Measurements from ENCODE around the gene GABARAP.

Gene GABARAP

GRCh38 chr17:7208027-7208571, 34.1 kb downstream of the GABARAP start:
- ChIA-PET CTCF (interaction anchor here (2.0 kb wide), 1 partner anchor 31 kb away, joined by 8 read pairs; no protein-coding TSS in a partner anchor), POLR2A (interaction anchor here (0.6 to 0.9 kb wide), 2 partner anchors 13 to 140 kb away, joined by 3 to 5 read pairs; no protein-coding TSS in a partner anchor)
- H3K4me3 ChIP-seq (ENCODE audit: low read depth, low read length) = no peak overlapping the region
- H3K4me1 ChIP-seq (ENCODE audit: control insufficient read depth, insufficient read depth, low read length) = peaks cover 3% of the 10 kb centered on the region; the same call in 1 of the 2 replicates
- no peaks in the 10 kb centered on the region for H3K9me3 ChIP-seq (ENCODE audit: control insufficient read depth, insufficient read depth, low read depth, low read length)
- peaks cover 0 to 13% of the 10 kb centered on the region in 2 experiments; a peak in 1 of 3 replicates for H3K36me3 ChIP-seq (ENCODE audit: control insufficient read depth in 2 of 2, insufficient read depth in 1 of 2, low read length in 2 of 2)
- TF ChIP-seq KLF9 (tag by site-specific recombination; IDR thresholded peaks at IDR 0.05; ENCODE audit: low read depth) = peak; percentile 55; the same call in 1 of the 2 replicates
- TF ChIP-seq ZBTB7A (tag by site-specific recombination; IDR thresholded peaks at IDR 0.05; ENCODE audit: low read depth) = 0 out of 2 replicates have a peak, but pooled peaks have one; percentile 51
- TF ChIP-seq, protein P1, sequence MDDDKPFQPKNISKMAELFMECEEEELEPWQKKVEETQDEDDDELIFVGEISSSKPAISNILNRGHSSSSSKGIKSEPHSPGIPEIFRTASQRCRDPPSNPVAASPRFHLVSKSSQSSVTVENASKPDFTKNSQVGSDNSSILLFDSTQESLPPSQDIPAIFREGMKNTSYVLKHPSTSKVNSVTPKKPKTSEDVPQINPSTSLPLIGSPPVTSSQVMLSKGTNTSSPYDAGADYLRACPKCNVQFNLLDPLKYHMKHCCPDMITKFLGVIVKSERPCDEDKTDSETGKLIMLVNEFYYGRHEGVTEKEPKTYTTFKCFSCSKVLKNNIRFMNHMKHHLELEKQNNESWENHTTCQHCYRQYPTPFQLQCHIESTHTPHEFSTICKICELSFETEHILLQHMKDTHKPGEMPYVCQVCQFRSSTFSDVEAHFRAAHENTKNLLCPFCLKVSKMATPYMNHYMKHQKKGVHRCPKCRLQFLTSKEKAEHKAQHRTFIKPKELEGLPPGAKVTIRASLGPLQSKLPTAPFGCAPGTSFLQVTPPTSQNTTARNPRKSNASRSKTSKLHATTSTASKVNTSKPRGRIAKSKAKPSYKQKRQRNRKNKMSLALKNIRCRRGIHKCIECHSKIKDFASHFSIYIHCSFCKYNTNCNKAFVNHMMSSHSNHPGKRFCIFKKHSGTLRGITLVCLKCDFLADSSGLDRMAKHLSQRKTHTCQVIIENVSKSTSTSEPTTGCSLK (tag by site-specific recombination; IDR thresholded peaks at IDR 0.05) = no peak
- no peak overlapping the region for H3K27ac ChIP-seq (ENCODE audit: extremely low read depth, low read depth, low read length)

DNA sequence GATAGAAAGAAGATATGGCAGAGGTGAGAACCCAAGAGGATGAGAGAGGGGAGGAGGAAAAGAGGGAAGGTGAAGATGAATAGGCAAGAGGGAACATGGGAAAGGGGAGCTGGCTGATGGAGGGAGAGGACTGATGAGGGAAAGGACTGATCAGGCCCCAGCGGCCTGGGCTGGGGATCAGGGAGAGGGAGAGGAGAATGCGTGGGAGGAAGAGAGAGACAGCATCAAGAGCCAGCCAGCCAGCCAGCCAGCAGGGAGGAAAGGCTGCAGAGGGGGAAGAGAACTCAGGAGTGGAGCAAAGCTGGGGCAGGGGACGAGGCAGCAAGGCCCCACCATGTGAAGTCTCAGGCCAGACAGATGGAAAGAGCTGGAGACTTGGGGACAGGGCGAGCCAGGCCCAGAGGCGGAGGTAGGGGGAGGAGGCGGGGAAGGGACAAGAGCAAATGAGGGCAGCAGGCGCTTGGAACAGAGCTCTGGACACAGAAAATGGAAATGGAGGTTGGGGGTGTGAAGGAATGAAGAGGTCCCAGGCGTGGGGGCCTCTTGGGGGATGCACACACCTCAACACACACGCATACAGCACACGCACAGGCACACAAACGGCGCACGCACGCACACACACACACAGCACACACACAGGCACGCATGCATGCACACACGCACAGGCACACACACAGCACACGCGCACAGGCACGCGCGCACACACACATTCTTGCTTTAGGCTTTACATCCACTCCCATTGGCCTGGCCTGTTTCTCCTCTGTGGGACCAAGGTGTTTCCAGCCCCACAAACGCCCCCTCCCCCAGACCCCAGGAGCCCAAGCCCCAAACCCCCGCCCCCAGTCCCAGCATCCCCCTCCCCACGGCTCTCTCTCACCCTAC, 34.9 kb downstream of the GABARAP start:
- Histone ChIP-seq H3K27ac (ENCODE audit: extremely low read depth, low read depth, low read length) (no peak overlapping the region), H3K4me1 (ENCODE audit: control insufficient read depth, insufficient read depth, low read length) (peaks cover 3% of the 10 kb centered on the region; the same call in 1 of the 2 replicates), H3K36me3 (ENCODE audit: control insufficient read depth in 2 of 2, insufficient read depth in 1 of 2, low read length in 2 of 2) (peaks cover 0 to 20% of the 10 kb centered on the region in 2 experiments; a peak in 2 of 3 replicates), H3K4me3 (ENCODE audit: low read depth, low read length) (no peak overlapping the region), H3K9me3 (ENCODE audit: control insufficient read depth, insufficient read depth, low read depth, low read length) (no peaks in the 10 kb centered on the region)
- POLR2A ChIA-PET = interaction anchor here (0.9 kb wide), 1 partner anchor 14 kb away, joined by 5 read pairs; no protein-coding TSS in a partner anchor
- CTCF ChIA-PET = no interaction called here
- TF ChIP-seq, protein P2, sequence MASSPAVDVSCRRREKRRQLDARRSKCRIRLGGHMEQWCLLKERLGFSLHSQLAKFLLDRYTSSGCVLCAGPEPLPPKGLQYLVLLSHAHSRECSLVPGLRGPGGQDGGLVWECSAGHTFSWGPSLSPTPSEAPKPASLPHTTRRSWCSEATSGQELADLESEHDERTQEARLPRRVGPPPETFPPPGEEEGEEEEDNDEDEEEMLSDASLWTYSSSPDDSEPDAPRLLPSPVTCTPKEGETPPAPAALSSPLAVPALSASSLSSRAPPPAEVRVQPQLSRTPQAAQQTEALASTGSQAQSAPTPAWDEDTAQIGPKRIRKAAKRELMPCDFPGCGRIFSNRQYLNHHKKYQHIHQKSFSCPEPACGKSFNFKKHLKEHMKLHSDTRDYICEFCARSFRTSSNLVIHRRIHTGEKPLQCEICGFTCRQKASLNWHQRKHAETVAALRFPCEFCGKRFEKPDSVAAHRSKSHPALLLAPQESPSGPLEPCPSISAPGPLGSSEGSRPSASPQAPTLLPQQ (tag by site-specific recombination; IDR thresholded peaks at IDR 0.05) = no peak
- peak; percentile 73; the same call in 1 of the 2 replicates for TF ChIP-seq ZNF366 (tag by site-specific recombination; conservative IDR thresholded peaks at IDR 0.05)
- peak; percentile 12; the same call in 1 of the 2 replicates for TF ChIP-seq GLIS2 (tag by site-specific recombination; IDR thresholded peaks at IDR 0.05)
- TF ChIP-seq ZFHX2 (tag by site-specific recombination; conservative IDR thresholded peaks at IDR 0.05) = peak; percentile 78
- 0 out of 2 replicates have a peak, but pooled peaks have one; percentile 2 for TF ChIP-seq SP2 (tag by site-specific recombination; IDR thresholded peaks at IDR 0.05)
- TF ChIP-seq KLF7 (tag by site-specific recombination; IDR thresholded peaks at IDR 0.05; ENCODE audit: borderline replicate concordance) = no peak
- no peak for TF ChIP-seq ZNF776 (tag by site-specific recombination; IDR thresholded peaks at IDR 0.05; ENCODE audit: borderline replicate concordance)
- TF ChIP-seq SP3 (tag by site-specific recombination; IDR thresholded peaks at IDR 0.05) = no peak
- no peak for TF ChIP-seq SALL2 (tag by site-specific recombination; IDR thresholded peaks at IDR 0.05; ENCODE audit: borderline replicate concordance)
- 0 out of 2 replicates have a peak, but pooled peaks have one; percentile 9 for TF ChIP-seq PATZ1 (tag by site-specific recombination; IDR thresholded peaks at IDR 0.05)
- peak; percentile 65 for TF ChIP-seq ZNF398 (tag by site-specific recombination; IDR thresholded peaks at IDR 0.05)
- no peak for TF ChIP-seq RBAK (tag by site-specific recombination; IDR thresholded peaks at IDR 0.05)
- TF ChIP-seq ZNF223 (tag by site-specific recombination; IDR thresholded peaks at IDR 0.05) = 0 out of 2 replicates have a peak, but pooled peaks have one; percentile 8
- TF ChIP-seq EGR2 (tag by site-specific recombination; IDR thresholded peaks at IDR 0.05; ENCODE audit: low read depth) = peak; percentile 81
- peak; percentile 61 for TF ChIP-seq ZBTB17 (tag by site-specific recombination; IDR thresholded peaks at IDR 0.05)
- TF ChIP-seq, protein P3, sequence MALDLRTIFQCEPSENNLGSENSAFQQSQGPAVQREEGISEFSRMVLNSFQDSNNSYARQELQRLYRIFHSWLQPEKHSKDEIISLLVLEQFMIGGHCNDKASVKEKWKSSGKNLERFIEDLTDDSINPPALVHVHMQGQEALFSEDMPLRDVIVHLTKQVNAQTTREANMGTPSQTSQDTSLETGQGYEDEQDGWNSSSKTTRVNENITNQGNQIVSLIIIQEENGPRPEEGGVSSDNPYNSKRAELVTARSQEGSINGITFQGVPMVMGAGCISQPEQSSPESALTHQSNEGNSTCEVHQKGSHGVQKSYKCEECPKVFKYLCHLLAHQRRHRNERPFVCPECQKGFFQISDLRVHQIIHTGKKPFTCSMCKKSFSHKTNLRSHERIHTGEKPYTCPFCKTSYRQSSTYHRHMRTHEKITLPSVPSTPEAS (tag by site-specific recombination; IDR thresholded peaks at IDR 0.05) = peak; percentile 74
- TF ChIP-seq SCRT2 (tag by site-specific recombination; IDR thresholded peaks at IDR 0.05) = 0 out of 2 replicates have a peak, but pooled peaks have one; percentile 29
- peak; percentile 93 for TF ChIP-seq PRDM1 (tag by site-specific recombination; IDR thresholded peaks at IDR 0.05)
